ENCODE results near the gene ASB7.

GRCh38 chr15:100616700-100617099 is 14.3 kb downstream of the ASB7 start:
- no peak for TF ChIP-seq CTCF (conservative IDR thresholded peaks at IDR 0.05)
- no peak for TF ChIP-seq ZFX (IDR thresholded peaks at IDR 0.05)
